Measurements from ENCODE around the gene POGZ. TPM values are rescaled to one million over a fixed set of nuclear protein-coding genes. Genes with fewer than 3 reads are reported as not detected.

POGZ gene
- total RNA-seq, 1 experiment from 2014 or later: 102 TPM

- Mint-ChIP-seq H3K4me3 (no peak overlapping the region), H3K4me1 (no peaks in the 10 kb centered on the region), H3K36me3 (ENCODE audit: insufficient read depth in 1 of 3, low read depth in 3 of 3) (peaks cover 25 to 43% (median 38%) of the 10 kb centered on the region in 3 experiments), H3K27ac (no peak overlapping the region), H3K9me3 (peaks cover 29 to 30% of the 10 kb centered on the region in 2 experiments), H3K27me3 (ENCODE audit: low read depth) (no peaks in the 10 kb centered on the region; the same call in 1 of the 2 replicates)
- Histone ChIP-seq H2AFZ (ENCODE audit: low read length) (no peak overlapping the region), H4K20me1 (ENCODE audit: control insufficient read depth, insufficient read depth, insufficient read length) (no peaks in the 10 kb centered on the region), H4K91ac (ENCODE audit: insufficient read length, low read depth, low read length) (no peak overlapping the region), H2BK15ac (ENCODE audit: low read depth, low read length) (no peak overlapping the region), H3K27ac (ENCODE audit: insufficient read length, low read depth, low read length) (no peak overlapping the region), H3K4ac (ENCODE audit: low read depth, low read length) (no peak overlapping the region), H3K23me2 (ENCODE audit: insufficient read length, low read depth, low read length, poor library complexity, severe bottlenecking) (no peaks in the 10 kb centered on the region), H2BK5ac (ENCODE audit: insufficient read length, low read length) (no peak overlapping the region), H3K79me1 (ENCODE audit: insufficient read depth, low read depth, low read length, poor library complexity, severe bottlenecking) (no peaks in the 10 kb centered on the region), H2BK12ac (ENCODE audit: insufficient read length, low read depth, low read length) (no peak overlapping the region), H2BK120ac (ENCODE audit: low read depth, low read length, poor library complexity, severe bottlenecking) (no peak overlapping the region), H3K4me1 (ENCODE audit: insufficient read depth, low read length) (no peaks in the 10 kb centered on the region), H3K4me2 (ENCODE audit: insufficient read depth, insufficient read length, low read length) (no peak overlapping the region), H4K5ac (ENCODE audit: insufficient read length, low read depth, low read length) (no peak overlapping the region), H3K18ac (ENCODE audit: insufficient read length, low read depth, low read length) (no peak overlapping the region), H3K9me3 (ENCODE audit: control insufficient read depth, low read depth, low read length) (no peaks in the 10 kb centered on the region), H3K79me2 (ENCODE audit: insufficient read depth, low read length) (no peaks in the 10 kb centered on the region), H3K23ac (ENCODE audit: insufficient read length, low read depth, low read length) (no peak overlapping the region), H3T11ph (ENCODE audit: low read length) (no peak overlapping the region), H3K9ac (ENCODE audit: extremely low read depth, insufficient read length, low read length) (no peak overlapping the region), H3K56ac (ENCODE audit: insufficient read length, low read depth, low read length) (no peak overlapping the region), H2BK20ac (ENCODE audit: low read depth, low read length, poor library complexity, severe bottlenecking) (no peak overlapping the region), H3K27me3 (ENCODE audit: insufficient read depth, low read length) (no peaks in the 10 kb centered on the region), H3K14ac (ENCODE audit: insufficient read depth, low read length) (no peak overlapping the region), H2AK5ac (ENCODE audit: insufficient read length, low read length) (no peak overlapping the region), H4K8ac (replicated peaks; ENCODE audit: insufficient read length, low read depth, low read length) (no peak overlapping the region)
- no peak for DNase-seq
- no CpG with 5 or more reads among the region's 3 CpGs for WGBS (ENCODE audit: extremely low coverage, insufficient read length, low lambda C conversion rate)
- TF ChIP-seq CTCF (conservative IDR thresholded peaks at IDR 0.05): no peak
Measured at GRCh38 chr1:151362308-151363155, 96.8 kb downstream of the POGZ start.

All from H9 (cell line).